ENCODE results near the gene CAPN5. TPM values are rescaled to one million over a fixed set of nuclear protein-coding genes. Genes with fewer than 3 reads are reported as not detected.

CAPN5 gene
- total RNA-seq, 4 donors from 2014 or later, result 4.0 to 11.3 (median 6.0) TPM

DNA sequence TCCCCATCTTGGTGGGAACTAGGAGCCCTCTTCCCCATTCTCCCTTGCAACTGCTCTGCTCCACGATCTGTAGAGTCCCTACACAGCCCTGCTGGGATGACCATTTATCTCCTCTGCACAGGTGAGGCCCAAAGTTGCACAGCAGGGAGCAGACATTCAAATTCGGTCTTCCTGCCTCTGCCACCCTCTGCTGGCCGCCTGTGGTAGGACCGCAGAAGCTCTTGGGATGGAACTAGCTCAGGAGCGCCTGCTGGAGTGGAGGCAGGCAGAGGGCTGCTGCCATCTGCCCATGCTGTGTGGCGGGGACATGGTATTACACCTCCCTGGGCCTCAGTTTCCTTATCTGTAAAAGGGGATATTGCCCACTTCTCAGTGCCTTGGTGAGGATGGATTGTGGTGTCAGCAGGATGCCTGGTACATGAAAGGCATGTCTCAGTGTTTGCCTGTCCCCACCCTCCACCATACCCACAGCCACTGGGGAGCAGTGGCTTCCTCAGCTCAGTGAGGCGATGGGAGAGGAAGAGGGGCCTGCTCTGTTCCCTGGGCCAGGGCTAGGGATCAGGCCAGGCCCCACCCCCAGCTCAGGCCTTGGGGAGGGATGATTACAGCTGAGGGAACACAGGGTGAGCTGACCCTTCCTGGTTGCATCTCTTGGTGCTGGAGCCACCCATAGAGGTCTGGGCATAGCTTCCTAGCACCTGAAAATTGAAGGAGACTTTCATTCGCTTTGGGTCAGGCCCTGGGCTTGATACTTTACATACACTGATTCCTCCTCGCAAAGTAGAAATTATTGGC, 24.6 kb downstream of the CAPN5 start:
- H3K9me3 ChIP-seq, result no peaks in the 10 kb centered on the region
- no peak overlapping the region for H3K4me3 ChIP-seq
- H3K27ac ChIP-seq (replicated peaks in 1 of 4), result no peak overlapping the region
- no peaks in the 10 kb centered on the region for H3K27me3 ChIP-seq
- peaks cover 0 to 13% (median 0%) of the 10 kb centered on the region in 4 donors for H3K36me3 ChIP-seq
- intact Hi-C loops (cut with DNase I), result no loop called here
- 37% methylated on average over 6 of the region's 9 CpGs for WGBS
- DNase-seq (ENCODE audit: extremely low spot score), result no peak
- TF ChIP-seq CTCF (IDR thresholded peaks at IDR 0.05) (peak; percentile 88 to 95 (median 94)), POLR2AphosphoS5 (IDR thresholded peaks at IDR 0.05) (peak in 1 of 2 donors; percentile 55), EP300 (IDR thresholded peaks at IDR 0.05) (no peak), POLR2A (IDR thresholded peaks at IDR 0.05; ENCODE audit: low read depth) (no peak)
- H3K4me1 ChIP-seq, result peaks cover 4 to 35% (median 6%) of the 10 kb centered on the region in 4 donors

GRCh38 chr11:77092382-77092781, 25.6 kb downstream of the CAPN5 start:
- WGBS, result 55% methylated on average over 7 of the region's 7 CpGs
- Histone ChIP-seq H3K9me3 (no peaks in the 10 kb centered on the region), H3K27me3 (no peaks in the 10 kb centered on the region), H3K36me3 (peaks cover 0 to 9% (median 0%) of the 10 kb centered on the region in 4 donors), H3K27ac (replicated peaks in 1 of 4) (no peak overlapping the region), H3K4me3 (no peak overlapping the region), H3K4me1 (peaks cover 4 to 27% (median 6%) of the 10 kb centered on the region in 4 donors)
- TF ChIP-seq POLR2AphosphoS5 (IDR thresholded peaks at IDR 0.05), result no peak
- TF ChIP-seq POLR2A (IDR thresholded peaks at IDR 0.05; ENCODE audit: low read depth), result no peak
- TF ChIP-seq EP300 (IDR thresholded peaks at IDR 0.05), result no peak
- TF ChIP-seq CTCF (IDR thresholded peaks at IDR 0.05), result no peak
- intact Hi-C loops (cut with DNase I), result no loop called here
- no peak for DNase-seq (ENCODE audit: extremely low spot score)

- H3K9me3 ChIP-seq, result no peaks in the 10 kb centered on the region
- no peak overlapping the region for H3K27ac ChIP-seq (replicated peaks in 1 of 4)
- WGBS, result 91% methylated on average over 26 of the region's 33 CpGs
- TF ChIP-seq POLR2A (IDR thresholded peaks at IDR 0.05; ENCODE audit: low read depth) (no peak), EP300 (IDR thresholded peaks at IDR 0.05) (no peak), POLR2AphosphoS5 (IDR thresholded peaks at IDR 0.05) (no peak), CTCF (IDR thresholded peaks at IDR 0.05) (no peak)
- peaks cover 4 to 27% (median 6%) of the 10 kb centered on the region in 4 donors for H3K4me1 ChIP-seq
- H3K36me3 ChIP-seq, result peaks cover 0 to 9% (median 0%) of the 10 kb centered on the region in 4 donors
- no peak overlapping the region for H3K4me3 ChIP-seq
- intact Hi-C loops (cut with DNase I), result no loop called here
- H3K27me3 ChIP-seq, result no peaks in the 10 kb centered on the region
- DNase-seq (ENCODE audit: extremely low spot score), result no peak
Measured at GRCh38 chr11:77093056-77093891, 26.5 kb downstream of the CAPN5 start.

DNA sequence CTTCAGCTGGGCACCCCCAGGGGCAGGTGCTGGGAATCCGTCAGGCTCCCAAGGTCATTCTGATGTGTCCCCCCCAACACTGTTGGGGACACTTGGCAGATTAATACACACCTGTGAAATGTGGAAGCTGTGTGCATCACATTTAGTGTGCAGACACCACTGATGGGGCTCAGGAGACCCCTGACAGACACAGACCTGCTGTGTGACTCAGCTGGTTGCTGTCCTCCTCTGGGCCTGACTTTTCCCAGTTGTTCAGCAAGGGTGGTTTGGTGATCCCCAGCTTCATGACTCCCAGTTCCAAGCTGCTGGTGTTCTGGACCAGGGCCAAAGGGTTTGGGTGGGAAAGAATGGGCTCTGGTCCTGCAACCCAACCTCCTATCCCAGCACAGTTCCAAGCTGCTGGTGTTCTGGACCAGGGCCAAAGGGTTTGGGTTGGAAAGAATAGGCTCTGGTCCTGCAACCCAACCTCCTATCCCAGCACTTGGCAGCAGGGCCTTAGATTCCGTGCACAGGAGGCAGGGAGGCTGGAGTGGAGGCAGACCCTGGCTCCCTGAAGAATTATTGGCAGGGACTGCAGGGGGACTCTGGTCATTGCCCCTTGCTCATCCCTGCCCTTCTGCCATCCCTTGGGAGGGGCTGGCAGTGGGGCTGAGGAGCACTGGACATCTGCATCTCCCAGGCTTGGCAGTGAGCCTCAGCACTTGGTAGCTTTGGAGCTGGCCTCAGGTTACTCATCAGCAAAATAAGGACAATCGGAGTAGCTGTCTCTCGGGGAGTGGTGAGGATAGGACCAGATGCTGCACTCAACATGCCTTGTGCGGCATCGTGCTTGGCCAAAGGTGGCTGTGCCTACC, 27.4 kb downstream of the CAPN5 start:
- Histone ChIP-seq H3K4me3 (no peak overlapping the region), H3K27me3 (no peaks in the 10 kb centered on the region), H3K4me1 (peaks cover 4 to 27% (median 6%) of the 10 kb centered on the region in 4 donors), H3K27ac (replicated peaks in 1 of 4) (no peak overlapping the region), H3K36me3 (peaks cover 0 to 9% (median 0%) of the 10 kb centered on the region in 4 donors), H3K9me3 (no peaks in the 10 kb centered on the region)
- TF ChIP-seq EP300 (IDR thresholded peaks at IDR 0.05) (no peak), POLR2AphosphoS5 (IDR thresholded peaks at IDR 0.05) (no peak), CTCF (IDR thresholded peaks at IDR 0.05) (no peak), POLR2A (IDR thresholded peaks at IDR 0.05; ENCODE audit: low read depth) (no peak)
- no peak for DNase-seq (ENCODE audit: extremely low spot score)
- no CpG with 5 or more reads among the region's 6 CpGs for WGBS
- intact Hi-C loops (cut with DNase I), result no loop called here
